IPS-18a (cell line): ENCODE results near the gene NT5C2.
"Not testable (repeated sequence)": the region's sequence is repeated elsewhere in the genome, so short reads cannot be mapped to it uniquely, and the experiment has no call there.

Experiments used
- H3K27ac ChIP-seq: one replicate; pipeline ENCODE4 v1.5.1; 2013; ENCODE audit warnings: low read length
- H3K27me3 ChIP-seq: one replicate; pipeline ENCODE4 v1.6.1; 2013; ENCODE audit warnings: mild to moderate bottlenecking, low read length; ENCODE audit not compliant: control insufficient read depth, insufficient read depth
- H3K36me3 ChIP-seq: one replicate; pipeline ENCODE4 v1.6.1; 2013; ENCODE audit warnings: low read depth, low read length; ENCODE audit not compliant: control insufficient read depth
- H3K4me1 ChIP-seq: one replicate; pipeline ENCODE4 v1.6.1; 2013; ENCODE audit warnings: low read depth, low read length; ENCODE audit not compliant: control insufficient read depth
- H3K4me3 ChIP-seq: one replicate; pipeline ENCODE4 v1.5.1; 2013; ENCODE audit warnings: low read length
- H3K9ac ChIP-seq: one replicate; pipeline ENCODE4 v1.6.1; 2013; ENCODE audit warnings: mild to moderate bottlenecking, low read length, moderate library complexity
- H3K9me3 ChIP-seq: one replicate; pipeline ENCODE4 v1.6.1; 2013; ENCODE audit warnings: low read depth, low read length; ENCODE audit not compliant: control insufficient read depth

The NT5C2 gene

DNA sequence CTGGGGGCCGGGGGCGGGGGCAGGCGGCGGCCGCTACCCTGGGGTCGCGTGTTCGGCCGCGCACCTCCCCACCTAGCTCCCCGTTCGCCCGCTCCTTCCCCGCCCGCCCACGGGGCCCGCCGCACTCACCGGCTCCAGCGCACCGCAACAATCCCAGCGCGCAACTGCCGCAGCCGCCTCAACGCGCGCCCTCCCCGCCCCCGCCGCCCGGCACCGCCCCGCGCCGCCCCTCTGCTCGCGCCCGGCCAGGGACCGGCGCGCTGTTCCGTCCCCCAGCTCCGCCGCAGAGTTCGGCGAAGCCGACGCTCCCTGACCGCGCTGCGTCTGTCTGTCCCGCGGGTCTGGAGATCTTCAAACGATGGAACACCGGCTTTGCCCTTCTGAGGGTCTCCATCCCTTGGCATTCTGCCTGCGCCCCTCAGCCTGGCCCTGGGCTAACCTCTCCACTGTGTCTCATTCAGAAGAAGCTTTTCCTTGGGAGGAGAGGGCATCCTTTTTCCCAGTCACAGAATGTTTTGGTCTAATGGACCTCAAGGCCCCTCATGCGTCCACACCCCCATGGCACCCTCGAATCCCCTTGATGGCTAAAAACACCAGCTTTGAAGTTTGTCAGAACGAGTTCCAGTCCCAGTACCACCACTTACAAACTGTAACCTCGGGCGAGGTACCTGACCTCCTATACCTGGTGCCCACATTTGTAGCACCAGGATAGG is at the start of gene NT5C2:
Gene NT5C2 (minus strand): TSS at position 166 of the 713 bp plus-strand sequence. CDS start 18,314 bp downstream, outside the sequence.
- Histone ChIP-seq H3K9ac (peak within 1 kb of the TSS; percentile 59), H3K9me3 (no peaks in the 10 kb centered on the region), H3K36me3 (no peaks in the 10 kb centered on the region), H3K27ac (no peak within 1 kb of the TSS), H3K27me3 (peaks cover 12% of the 10 kb centered on the region), H3K4me1 (peaks cover 15% of the 10 kb centered on the region), H3K4me3 (peak within 1 kb of the TSS; percentile 94)

DNA sequence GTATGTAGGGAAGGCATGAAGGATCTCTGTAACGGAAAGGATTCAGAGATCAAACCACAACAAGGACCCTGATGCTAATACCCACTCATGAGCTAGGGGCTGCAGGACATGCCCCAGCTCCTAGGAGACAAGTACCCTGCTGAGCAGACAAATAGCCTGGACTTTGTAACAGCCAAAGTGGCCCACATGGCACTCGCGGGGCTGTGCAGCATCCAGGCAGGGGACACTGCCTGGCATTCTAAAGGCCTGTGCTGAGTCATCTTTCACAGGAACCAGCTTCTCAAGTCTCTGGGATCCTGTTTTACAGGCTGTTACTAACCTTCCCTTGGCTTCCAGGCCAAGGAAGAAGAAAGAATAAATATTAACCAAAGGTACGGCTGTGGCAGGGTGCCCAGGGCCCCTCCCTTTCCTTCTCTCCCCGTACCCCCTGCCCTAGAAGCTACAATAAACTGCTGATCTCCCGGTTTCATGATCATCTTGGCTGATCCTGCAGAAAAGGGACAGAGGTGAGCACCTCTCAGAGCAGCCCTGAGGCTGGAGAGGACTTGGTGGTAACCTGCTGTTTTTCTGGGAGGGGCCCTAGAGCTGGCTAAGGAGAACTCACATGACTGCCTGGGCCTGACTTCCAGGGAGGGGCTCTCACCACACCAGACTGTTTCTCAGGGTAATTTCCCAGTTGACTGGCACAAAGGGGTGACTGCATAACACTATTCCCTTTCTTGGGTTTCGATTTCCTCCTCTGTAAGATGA is 48.4 kb upstream of the NT5C2 start:
- Histone ChIP-seq H3K9me3 (no peaks in the 10 kb centered on the region), H3K27ac (no peak overlapping the region), H3K36me3 (no peaks in the 10 kb centered on the region), H3K9ac (no peak overlapping the region), H3K4me1 (peaks cover 5% of the 10 kb centered on the region), H3K4me3 (no peak overlapping the region), H3K27me3 (no peaks in the 10 kb centered on the region)

DNA sequence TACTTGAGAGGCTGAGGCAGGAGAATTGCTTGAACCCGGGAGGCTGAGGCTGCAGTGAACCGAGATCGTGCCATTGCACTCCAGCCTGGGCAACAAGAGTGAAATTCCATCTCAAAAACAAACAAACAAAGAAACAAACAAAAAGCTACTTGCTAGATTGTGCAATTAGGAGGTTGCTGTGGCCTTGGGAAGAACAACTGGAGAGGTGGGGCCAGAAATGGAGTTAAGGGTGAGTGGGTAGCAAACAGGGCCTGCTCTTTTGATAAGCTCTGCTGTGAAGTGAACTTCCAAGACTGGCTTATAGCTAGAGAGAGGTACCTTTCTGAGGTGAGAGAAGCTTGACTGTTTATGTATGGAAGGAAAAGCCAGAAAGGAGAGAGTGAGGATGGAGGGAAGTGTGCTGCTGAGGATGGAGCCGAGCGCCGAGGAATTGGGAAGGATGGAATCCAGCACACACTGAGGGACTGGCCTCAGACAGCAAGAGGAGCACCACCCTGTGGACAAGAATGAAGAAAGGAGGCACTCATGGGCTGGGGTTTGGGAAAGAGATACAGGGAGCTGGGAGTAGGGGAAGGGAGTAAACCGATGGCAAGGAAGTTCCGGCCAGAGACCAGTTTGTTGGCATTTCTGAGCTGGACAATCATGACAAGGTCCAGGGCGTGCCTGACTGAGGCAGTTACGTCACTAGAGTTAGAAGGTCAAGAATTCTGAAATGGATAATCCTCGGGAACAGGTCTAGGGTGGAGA is 45.6 kb upstream of the NT5C2 start:
- H3K4me1 ChIP-seq: peaks cover 5% of the 10 kb centered on the region
- no peaks in the 10 kb centered on the region for H3K36me3 ChIP-seq
- H3K9me3 ChIP-seq: no peaks in the 10 kb centered on the region
- no peak overlapping the region for H3K4me3 ChIP-seq
- no peak overlapping the region for H3K9ac ChIP-seq
- H3K27ac ChIP-seq: no peak overlapping the region
- no peaks in the 10 kb centered on the region for H3K27me3 ChIP-seq

DNA sequence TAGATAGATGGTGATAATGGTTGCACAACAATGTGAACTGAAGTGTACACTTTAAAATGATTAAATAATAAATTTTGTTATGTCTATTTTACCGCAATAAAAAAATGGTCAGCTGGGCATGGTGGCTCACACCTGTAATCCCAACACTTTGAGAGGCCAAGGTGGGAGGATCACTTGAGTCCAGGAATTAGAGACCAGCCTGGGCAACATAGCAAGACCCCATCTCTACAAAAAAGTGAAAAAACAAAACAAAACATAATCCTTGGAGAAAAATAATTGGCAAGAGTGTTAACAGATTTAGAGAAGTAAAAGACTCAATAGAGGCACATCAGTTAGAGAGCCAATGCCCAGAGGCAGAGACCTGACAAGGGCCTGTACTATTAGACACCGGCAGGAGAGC is 42.7 kb upstream of the NT5C2 start:
- Histone ChIP-seq H3K36me3 (no peaks in the 10 kb centered on the region), H3K9me3 (no peaks in the 10 kb centered on the region), H3K9ac (no peak overlapping the region), H3K4me1 (peaks cover 14% of the 10 kb centered on the region), H3K27ac (no peak overlapping the region), H3K27me3 (no peaks in the 10 kb centered on the region), H3K4me3 (no peak overlapping the region)

DNA sequence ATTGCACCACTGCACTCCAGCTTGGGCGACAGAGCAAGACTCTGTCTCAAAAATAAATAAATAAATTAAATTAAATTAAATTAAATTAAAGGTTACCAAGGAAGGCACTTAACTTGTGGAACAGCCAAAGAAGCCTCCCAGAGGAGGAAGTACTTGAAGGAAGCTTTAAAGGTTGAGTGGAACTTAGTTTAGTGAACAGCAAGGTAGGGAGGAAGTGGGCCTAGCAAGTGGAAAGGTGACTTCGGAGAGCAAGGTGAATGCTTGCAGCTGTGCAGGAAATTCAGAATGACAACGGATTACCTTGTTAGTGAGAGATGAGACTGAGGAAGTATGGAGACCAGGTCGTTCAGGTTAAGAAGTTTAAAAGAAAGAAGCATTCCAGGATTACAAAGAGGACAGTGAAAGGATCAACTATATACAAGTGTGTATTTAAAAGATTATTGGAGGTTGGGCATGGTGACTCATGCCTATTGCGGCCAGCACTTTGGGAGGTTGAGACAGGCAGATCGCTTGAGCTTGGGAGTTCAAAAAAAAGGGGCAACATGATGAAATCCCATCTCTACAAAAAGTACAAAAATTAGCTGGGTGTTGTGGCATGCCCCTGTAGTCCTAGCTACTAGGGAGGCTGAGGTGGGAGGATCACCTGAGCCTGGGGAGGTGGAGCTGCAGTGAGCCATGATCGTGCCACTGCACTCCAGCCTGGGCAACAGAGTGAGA is 39.9 kb upstream of the NT5C2 start:
- no peaks in the 10 kb centered on the region for H3K9me3 ChIP-seq
- no peak overlapping the region for H3K4me3 ChIP-seq
- H3K36me3 ChIP-seq: no peaks in the 10 kb centered on the region
- no peaks in the 10 kb centered on the region for H3K27me3 ChIP-seq
- no peak overlapping the region for H3K27ac ChIP-seq
- no peak overlapping the region for H3K9ac ChIP-seq
- H3K4me1 ChIP-seq: peaks cover 15% of the 10 kb centered on the region

DNA sequence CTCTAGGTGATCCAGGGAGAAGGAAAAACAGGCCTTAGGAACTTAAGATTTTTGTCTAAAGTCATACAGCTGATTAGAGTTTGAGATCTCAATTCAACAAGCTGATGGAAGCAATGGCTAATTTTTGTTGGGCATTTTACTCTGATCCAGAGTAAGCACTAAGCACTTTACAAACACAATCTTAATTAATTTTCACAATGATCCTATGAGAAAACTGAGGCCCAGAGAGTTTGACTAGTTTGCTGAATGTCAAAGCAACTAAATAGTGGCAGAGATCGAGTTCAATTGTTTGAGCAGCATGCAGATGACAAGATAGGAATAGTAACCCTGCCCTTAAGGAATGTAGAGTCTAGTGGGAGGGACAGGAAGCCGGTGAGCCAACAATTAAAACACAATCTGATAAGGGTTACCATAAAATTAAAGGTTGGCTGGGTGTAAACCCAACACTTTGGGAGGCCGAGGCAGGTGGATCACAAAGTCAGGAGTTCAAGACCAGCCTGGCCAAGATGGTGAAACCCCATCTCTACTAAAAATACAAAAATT is 39.1 kb upstream of the NT5C2 start:
- no peak overlapping the region for H3K4me3 ChIP-seq
- H3K36me3 ChIP-seq: no peaks in the 10 kb centered on the region
- H3K27ac ChIP-seq: no peak overlapping the region
- no peak overlapping the region for H3K9ac ChIP-seq
- H3K9me3 ChIP-seq: no peaks in the 10 kb centered on the region
- no peaks in the 10 kb centered on the region for H3K27me3 ChIP-seq
- peaks cover 15% of the 10 kb centered on the region for H3K4me1 ChIP-seq

DNA sequence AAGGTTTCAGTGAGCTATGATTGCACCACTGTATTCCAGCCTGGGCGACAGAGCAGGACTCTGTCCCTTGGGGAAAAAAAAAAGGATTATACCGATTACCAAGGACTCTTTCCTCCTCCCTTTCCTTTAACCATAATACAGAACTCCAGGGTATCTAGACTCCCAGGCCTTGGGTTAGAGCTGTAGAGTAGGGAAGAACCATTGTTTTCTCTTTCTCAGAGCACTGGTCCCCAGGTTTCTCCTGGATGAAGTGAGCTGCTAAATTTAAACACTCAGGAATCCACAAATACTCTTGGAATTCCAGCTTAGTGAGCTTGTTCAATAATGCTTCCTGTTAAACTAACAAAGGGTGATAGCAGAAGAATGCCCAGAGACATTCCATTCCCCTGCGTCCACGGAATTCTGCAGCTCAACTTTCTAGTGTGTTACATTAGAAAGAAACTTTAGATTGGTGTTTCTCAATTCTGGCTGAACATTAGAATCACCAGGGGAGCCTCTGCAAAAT is 38.0 kb upstream of the NT5C2 start:
- no peaks in the 10 kb centered on the region for H3K36me3 ChIP-seq
- peaks cover 15% of the 10 kb centered on the region for H3K4me1 ChIP-seq
- no peaks in the 10 kb centered on the region for H3K9me3 ChIP-seq
- peak overlapping the region; percentile 34 for H3K27ac ChIP-seq
- no peak overlapping the region for H3K9ac ChIP-seq
- H3K27me3 ChIP-seq: no peaks in the 10 kb centered on the region
- H3K4me3 ChIP-seq: no peak overlapping the region

DNA sequence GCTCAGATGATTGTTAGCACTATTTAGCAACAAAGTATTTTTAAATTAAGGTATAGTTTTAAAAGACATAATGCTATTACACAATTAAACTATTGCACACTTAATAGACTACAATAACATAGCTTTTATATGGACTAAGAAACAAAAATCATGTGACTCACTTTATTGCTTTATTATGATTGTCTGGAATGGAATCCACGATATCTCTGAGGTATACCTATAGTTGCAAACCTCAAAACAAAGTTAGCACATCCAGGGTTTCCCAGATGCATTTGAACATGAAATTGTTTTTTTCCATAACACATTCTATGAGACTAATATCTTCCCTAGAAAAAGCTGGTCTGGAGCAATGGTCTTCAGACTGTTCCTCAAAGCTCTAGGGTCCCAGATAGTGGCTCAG is 34.3 kb upstream of the NT5C2 start:
- H3K27ac ChIP-seq: no peak overlapping the region
- no peaks in the 10 kb centered on the region for H3K36me3 ChIP-seq
- H3K4me1 ChIP-seq: peaks cover 15% of the 10 kb centered on the region
- no peaks in the 10 kb centered on the region for H3K27me3 ChIP-seq
- no peak overlapping the region for H3K9ac ChIP-seq
- no peak overlapping the region for H3K4me3 ChIP-seq
- H3K9me3 ChIP-seq: no peaks in the 10 kb centered on the region

DNA sequence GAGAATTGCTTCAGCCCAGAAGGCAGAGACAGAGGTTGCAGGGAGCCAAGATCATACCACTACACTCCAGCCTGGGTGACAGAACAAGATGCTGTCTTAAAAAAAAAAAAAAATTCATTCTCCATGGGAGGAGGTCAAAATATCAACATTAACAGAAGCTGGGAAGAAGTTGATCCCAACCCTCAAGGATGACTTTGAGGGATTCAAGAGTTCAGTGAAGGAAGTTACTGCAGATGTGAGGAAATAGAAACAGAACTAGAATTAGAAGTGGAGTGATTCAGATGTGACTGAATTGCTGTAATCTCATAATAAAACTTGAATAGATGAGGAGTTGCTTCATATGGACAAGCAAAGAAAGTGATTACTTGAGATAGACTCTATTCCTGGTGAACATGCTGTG is 32.9 kb upstream of the NT5C2 start:
- Histone ChIP-seq H3K27me3 (no peaks in the 10 kb centered on the region), H3K36me3 (no peaks in the 10 kb centered on the region), H3K4me3 (no peak overlapping the region), H3K9me3 (no peaks in the 10 kb centered on the region), H3K9ac (no peak overlapping the region), H3K4me1 (peaks cover 3% of the 10 kb centered on the region), H3K27ac (no peak overlapping the region)

DNA sequence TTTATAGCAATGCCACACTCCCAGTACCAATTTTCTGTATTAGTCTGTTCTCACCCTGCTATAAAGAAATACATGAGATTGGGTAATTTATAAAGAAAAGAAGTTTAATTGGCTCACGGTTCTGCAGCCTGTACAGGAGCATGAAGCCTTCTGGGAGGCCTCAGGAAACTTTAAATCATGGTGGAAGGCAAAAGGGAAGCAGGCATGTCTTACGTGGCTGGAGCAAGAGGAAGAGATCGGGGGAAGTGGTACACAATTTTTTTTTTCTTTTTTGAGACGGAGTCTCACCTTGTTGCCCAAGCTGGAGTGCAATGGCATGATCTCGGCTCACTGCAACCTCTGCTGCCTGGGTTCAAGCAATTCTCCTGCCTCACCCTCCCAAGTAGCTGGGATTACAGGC is 31.6 kb upstream of the NT5C2 start:
- not testable (repeated sequence) for H3K9ac ChIP-seq, H3K9me3 ChIP-seq, H3K4me1 ChIP-seq, H3K27ac ChIP-seq, H3K27me3 ChIP-seq, H3K36me3 ChIP-seq, H3K4me3 ChIP-seq

DNA sequence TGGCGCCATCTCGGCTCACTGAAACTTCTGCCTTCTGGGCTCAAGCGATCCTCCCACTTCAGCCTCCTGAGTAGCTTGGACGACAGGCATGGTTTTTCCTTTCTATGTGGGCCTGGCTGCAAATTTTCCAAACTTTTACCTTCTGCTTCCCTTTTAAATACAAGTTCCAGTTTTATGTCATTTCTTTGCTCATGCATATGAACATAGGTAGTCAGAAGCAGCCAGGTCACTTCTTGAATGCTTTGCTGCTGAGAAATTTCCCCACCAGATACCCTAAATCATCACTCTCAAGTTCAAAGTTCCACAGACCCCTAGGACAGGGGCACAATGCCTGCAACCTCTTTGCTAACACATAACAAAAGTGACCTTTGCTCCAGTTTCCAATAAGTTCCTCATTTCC is 31.1 kb upstream of the NT5C2 start:
- Histone ChIP-seq H3K4me3 (no peak overlapping the region), H3K27ac (no peak overlapping the region), H3K9ac (no peak overlapping the region), H3K9me3 (no peaks in the 10 kb centered on the region), H3K4me1 (peaks cover 3% of the 10 kb centered on the region), H3K36me3 (no peaks in the 10 kb centered on the region), H3K27me3 (no peaks in the 10 kb centered on the region)
